Epithelial cell of esophagus (primary cell): ENCODE results near the gene EGFL6.

ENCODE experiments used
- DNase-seq: peaks from one replicate; pipeline ENCODE4 v3.0.0; 2010; ENCODE audit warnings: low read depth
- H3K4me3 ChIP-seq: 2 replicates; pipeline ENCODE4 v1.5.1; 2011; ENCODE audit warnings: mild to moderate bottlenecking, low read length, control low read depth
- CTCF ChIP-seq: IDR thresholded peaks from 2 replicates; pipeline ENCODE4 v1.5.1; 2011; ENCODE audit warnings: low read depth, mild to moderate bottlenecking, low read length, control low read depth, inconsistent platforms; ENCODE audit not compliant: insufficient read depth; ENCODE audit errors: missing control alignments

EGFL6 gene

GRCh38 chrX:13536551-13536950 lies 32.9 kb upstream of the EGFL6 start:
- no peak overlapping the region for H3K4me3 ChIP-seq
- DNase-seq, result no peak
- TF ChIP-seq CTCF, result no peak

GRCh38 chrX:13538414-13538813 lies 31.0 kb upstream of the EGFL6 start:
- no peak for DNase-seq
- H3K4me3 ChIP-seq, result no peak overlapping the region
- TF ChIP-seq CTCF, result no peak

GRCh38 chrX:13540602-13541001 lies 28.8 kb upstream of the EGFL6 start:
- DNase-seq, result peak; percentile 4
- TF ChIP-seq CTCF, result no peak
- no peak overlapping the region for H3K4me3 ChIP-seq

- H3K4me3 ChIP-seq, result no peak overlapping the region
- TF ChIP-seq CTCF, result no peak
- no peak for DNase-seq
Observed at GRCh38 chrX:13545726-13546125, 23.7 kb upstream of the EGFL6 start.

GRCh38 chrX:13547671-13548070 lies 21.7 kb upstream of the EGFL6 start:
- no peak for TF ChIP-seq CTCF
- no peak for DNase-seq

GRCh38 chrX:13550346-13550745 lies 19.1 kb upstream of the EGFL6 start:
- no peak for TF ChIP-seq CTCF
- no peak for DNase-seq
- no peak overlapping the region for H3K4me3 ChIP-seq

More at GRCh38 chrX:13547671-13548070, 21.7 kb upstream of the EGFL6 start:
- H3K4me3 ChIP-seq, result no peak overlapping the region

GRCh38 chrX:13551610-13552009 lies 17.8 kb upstream of the EGFL6 start:
- DNase-seq, result peak; percentile 5
- H3K4me3 ChIP-seq, result no peak overlapping the region
- no peak for TF ChIP-seq CTCF
